DND-41 (cell line): ENCODE data around the gene FRRS1L.

Experiments
- ATAC-seq: fragments of 200-7000 bp; cut with Tn5 transposase; 3 replicates; pipeline ENCODE4 v1.9.1; 2021; ENCODE audit warnings: low read depth; ENCODE audit not compliant: insufficient read depth
- DNase-seq: peaks from one replicate; pipeline ENCODE4 v3.0.0-alpha.2; 2020
- H2AFZ ChIP-seq: 2 replicates; pipeline ENCODE4 v1.6.0; 2012; ENCODE audit warnings: low read depth, low read length
- H3K27ac ChIP-seq: 2 replicates; pipeline ENCODE4 v1.5.1; 2012; ENCODE audit warnings: low read length, inconsistent platforms
- H3K27me3 ChIP-seq: fragments of 200-600 bp; sonication (generic); 2 replicates; pipeline ENCODE4 v1.6.0; 2012; ENCODE audit warnings: low read length, mild to moderate bottlenecking, inconsistent platforms; ENCODE audit not compliant: insufficient read depth, poor library complexity
- H3K36me3 ChIP-seq: 2 replicates; pipeline ENCODE4 v1.5.1; 2012; ENCODE audit warnings: low read length, inconsistent platforms; ENCODE audit not compliant: insufficient read depth
- H3K4me1 ChIP-seq: 2 replicates; pipeline ENCODE4 v1.5.1; 2012; ENCODE audit warnings: mild to moderate bottlenecking, low read length; ENCODE audit not compliant: insufficient read depth
- H3K4me2 ChIP-seq: 2 replicates; pipeline ENCODE4 v1.6.0; 2012; ENCODE audit warnings: mild to moderate bottlenecking, moderate library complexity, low read length, inconsistent platforms; ENCODE audit not compliant: insufficient read depth
- H3K4me3 ChIP-seq, 2 experiments: fragments of 200-600 bp in 1 of 2; shearing (Covaris generic) in 1 of 2; 2 replicates each; pipeline ENCODE4 v1.5.1; 2012 to 2016; ENCODE audit warnings: inconsistent platforms in 2 of 2, low read length in 2 of 2, mild to moderate bottlenecking in 2 of 2, low read depth in 1 of 2, moderate library complexity in 1 of 2
- H3K79me2 ChIP-seq: 2 replicates; pipeline ENCODE4 v1.6.0; 2012; ENCODE audit warnings: low read length, inconsistent platforms; ENCODE audit not compliant: insufficient read depth
- H3K9ac ChIP-seq: 2 replicates; pipeline ENCODE4 v1.6.0; 2012; ENCODE audit warnings: low read depth, mild to moderate bottlenecking, inconsistent platforms, low read length, moderate library complexity
- H3K9me3 ChIP-seq: 2 replicates; pipeline ENCODE4 v1.5.1; 2012; ENCODE audit warnings: low read length, moderate library complexity, mild to moderate bottlenecking, inconsistent platforms; ENCODE audit not compliant: insufficient read depth, severe bottlenecking
- H4K20me1 ChIP-seq: 2 replicates; pipeline ENCODE4 v1.6.0; 2012; ENCODE audit warnings: low read length; ENCODE audit not compliant: insufficient read depth
- EZH2 ChIP-seq: IDR thresholded peaks from 3 replicates; pipeline ENCODE4 v1.6.1; 2012; ENCODE audit warnings: borderline replicate concordance, low read depth, mild to moderate bottlenecking, moderate library complexity, low read length, inconsistent platforms; ENCODE audit not compliant: severe bottlenecking
- TF ChIP-seq, protein P1 (sequence below): IDR thresholded peaks from 2 replicates; pipeline ENCODE4 v1.5.1; 2012; ENCODE audit warnings: borderline replicate concordance, low read length, moderate library complexity, mild to moderate bottlenecking; ENCODE audit not compliant: poor library complexity, severe bottlenecking; ENCODE audit errors: extremely low read depth

Gene FRRS1L

DNA sequence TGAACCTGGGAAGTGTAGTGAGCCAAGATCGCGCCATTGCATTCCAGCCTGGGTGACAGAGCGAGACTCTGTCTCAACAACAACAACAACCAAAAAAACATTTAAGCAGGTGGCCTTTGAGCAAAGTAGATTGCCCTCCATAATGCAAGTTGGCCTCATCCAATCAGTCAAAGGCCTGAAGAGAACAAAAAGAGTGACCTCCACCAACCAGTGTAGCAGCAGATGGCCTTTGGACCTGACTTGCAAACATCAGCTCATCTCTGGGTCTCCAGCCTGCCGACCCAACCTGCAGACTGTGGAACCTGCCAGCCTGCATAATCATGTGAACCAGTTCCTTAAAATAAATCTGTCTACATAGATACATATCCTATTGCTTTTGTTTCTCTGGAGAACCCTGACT, 7.5 kb downstream of the FRRS1L start:
- Histone ChIP-seq H3K4me2 (no peak overlapping the region), H3K27me3 (no peaks in the 10 kb centered on the region), H3K4me3 (no peak overlapping the region), H3K9me3 (no peaks in the 10 kb centered on the region), H3K27ac (no peak overlapping the region), H2AFZ (no peak overlapping the region), H3K79me2 (no peaks in the 10 kb centered on the region), H3K4me1 (no peaks in the 10 kb centered on the region), H3K9ac (no peak overlapping the region), H3K36me3 (no peaks in the 10 kb centered on the region), H4K20me1 (no peaks in the 10 kb centered on the region)
- TF ChIP-seq EZH2, result no peak
- TF ChIP-seq, protein P1, sequence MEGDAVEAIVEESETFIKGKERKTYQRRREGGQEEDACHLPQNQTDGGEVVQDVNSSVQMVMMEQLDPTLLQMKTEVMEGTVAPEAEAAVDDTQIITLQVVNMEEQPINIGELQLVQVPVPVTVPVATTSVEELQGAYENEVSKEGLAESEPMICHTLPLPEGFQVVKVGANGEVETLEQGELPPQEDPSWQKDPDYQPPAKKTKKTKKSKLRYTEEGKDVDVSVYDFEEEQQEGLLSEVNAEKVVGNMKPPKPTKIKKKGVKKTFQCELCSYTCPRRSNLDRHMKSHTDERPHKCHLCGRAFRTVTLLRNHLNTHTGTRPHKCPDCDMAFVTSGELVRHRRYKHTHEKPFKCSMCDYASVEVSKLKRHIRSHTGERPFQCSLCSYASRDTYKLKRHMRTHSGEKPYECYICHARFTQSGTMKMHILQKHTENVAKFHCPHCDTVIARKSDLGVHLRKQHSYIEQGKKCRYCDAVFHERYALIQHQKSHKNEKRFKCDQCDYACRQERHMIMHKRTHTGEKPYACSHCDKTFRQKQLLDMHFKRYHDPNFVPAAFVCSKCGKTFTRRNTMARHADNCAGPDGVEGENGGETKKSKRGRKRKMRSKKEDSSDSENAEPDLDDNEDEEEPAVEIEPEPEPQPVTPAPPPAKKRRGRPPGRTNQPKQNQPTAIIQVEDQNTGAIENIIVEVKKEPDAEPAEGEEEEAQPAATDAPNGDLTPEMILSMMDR, result no peak
- ATAC-seq, result no peak
- no peak for DNase-seq

DNA sequence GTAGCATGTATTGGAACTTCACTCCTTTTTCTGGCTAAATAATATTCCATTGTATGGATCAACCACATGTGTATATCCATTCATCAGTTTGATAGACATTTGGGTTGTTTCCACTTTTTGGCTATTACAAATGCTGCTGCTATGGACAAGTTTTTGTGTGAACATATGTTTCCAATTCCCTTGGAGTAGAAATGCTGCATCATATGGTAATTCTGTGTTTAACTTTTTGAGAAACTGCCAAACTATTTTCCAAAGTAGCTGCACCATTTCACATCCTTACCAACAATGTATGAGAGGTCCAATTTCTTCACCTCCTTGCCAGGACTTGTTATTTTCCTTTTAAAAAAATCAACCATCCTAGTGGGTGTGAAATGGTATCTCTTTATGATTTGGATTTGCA, 8.4 kb downstream of the FRRS1L start:
- no peaks in the 10 kb centered on the region for H3K27me3 ChIP-seq
- ATAC-seq, result no peak
- TF ChIP-seq, protein P1, result no peak
- no peak for TF ChIP-seq EZH2
- no peak overlapping the region for H3K4me2 ChIP-seq
- no peaks in the 10 kb centered on the region for H3K79me2 ChIP-seq
- H3K4me1 ChIP-seq, result no peaks in the 10 kb centered on the region
- H3K36me3 ChIP-seq, result no peaks in the 10 kb centered on the region
- no peak overlapping the region for H2AFZ ChIP-seq
- H3K9me3 ChIP-seq, result peaks cover 4% of the 10 kb centered on the region
- DNase-seq, result no peak
- H4K20me1 ChIP-seq, result no peaks in the 10 kb centered on the region
- H3K4me3 ChIP-seq, result no peak overlapping the region
- no peak overlapping the region for H3K9ac ChIP-seq
- H3K27ac ChIP-seq, result no peak overlapping the region

DNA sequence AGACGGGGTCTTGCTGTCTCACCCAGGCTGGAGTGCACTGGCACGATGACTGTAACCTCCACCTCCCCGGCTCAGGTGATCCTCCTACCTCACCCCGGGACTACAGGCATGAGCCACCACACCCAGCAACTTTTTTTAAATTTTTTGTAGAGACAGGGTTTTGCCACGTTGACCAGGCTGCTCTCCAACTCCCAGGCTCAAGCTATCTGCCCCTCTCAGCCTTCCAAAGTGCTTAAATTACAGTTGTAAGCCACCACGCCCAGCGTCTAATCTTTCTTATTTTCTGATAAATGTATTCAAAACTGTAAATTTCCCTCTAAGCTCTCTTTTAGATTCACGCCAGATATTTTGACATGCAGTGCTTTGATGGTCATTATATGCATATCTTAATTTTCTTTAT, 10.3 kb downstream of the FRRS1L start:
- no peaks in the 10 kb centered on the region for H3K27me3 ChIP-seq
- H3K9me3 ChIP-seq, result peaks cover 11% of the 10 kb centered on the region
- H3K27ac ChIP-seq, result no peak overlapping the region
- H2AFZ ChIP-seq, result no peak overlapping the region
- H3K9ac ChIP-seq, result no peak overlapping the region
- DNase-seq (no peak), ATAC-seq (no peak)
- TF ChIP-seq, protein P1, result no peak
- TF ChIP-seq EZH2, result no peak
- no peaks in the 10 kb centered on the region for H3K36me3 ChIP-seq
- H3K4me3 ChIP-seq, result no peak overlapping the region
- no peaks in the 10 kb centered on the region for H3K79me2 ChIP-seq
- no peaks in the 10 kb centered on the region for H4K20me1 ChIP-seq
- no peak overlapping the region for H3K4me2 ChIP-seq
- H3K4me1 ChIP-seq, result no peaks in the 10 kb centered on the region
